HG03457 (cell line): ENCODE results near the gene MYEOV.

Source experiments
- ATAC-seq: cut with Tn5 transposase; IDR thresholded peaks from one replicate; pipeline ENCODE4 v1.9.1; 2021; ENCODE audit warnings: moderate number of reproducible peaks; ENCODE audit not compliant: unreplicated experiment

Gene MYEOV

DNA sequence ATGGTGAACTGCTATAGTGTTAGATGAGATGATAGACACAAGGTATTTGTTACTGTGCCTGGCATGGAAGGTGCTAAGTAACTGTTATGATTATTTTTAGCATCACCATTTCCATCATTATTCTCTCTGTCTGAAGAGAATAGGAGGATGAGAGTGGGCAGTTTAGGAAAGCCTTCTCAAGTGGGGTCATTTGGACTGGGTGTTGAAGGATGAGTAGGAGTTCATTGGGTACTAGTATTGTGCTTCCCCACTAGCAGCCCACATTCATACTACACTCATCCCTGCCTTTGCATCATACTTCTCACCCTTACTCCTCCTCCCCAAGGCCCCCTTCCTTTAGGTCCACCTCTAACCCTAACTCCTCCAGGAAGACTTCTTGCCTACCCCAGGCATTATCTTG lies 20.6 kb downstream of the MYEOV start:
- ATAC-seq: no peak

DNA sequence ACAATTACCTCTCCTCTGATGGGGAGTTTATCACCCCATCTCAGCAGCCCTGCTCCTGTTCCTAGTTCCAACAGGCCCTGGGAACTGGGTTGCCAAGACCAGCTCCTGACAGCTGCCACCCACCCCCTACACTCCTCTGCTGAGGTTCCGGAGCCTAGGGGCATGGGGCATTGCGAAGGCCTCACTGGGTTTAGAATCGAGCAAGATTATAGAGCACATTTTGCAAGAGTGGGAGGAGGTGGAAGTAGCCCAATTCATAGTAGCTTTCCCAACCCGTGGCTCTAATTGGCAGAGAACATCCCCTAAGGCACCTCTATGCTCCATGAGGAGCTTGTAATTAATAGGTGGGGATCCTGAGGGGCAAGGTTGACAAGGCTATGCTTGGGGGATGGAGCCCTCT lies 23.0 kb downstream of the MYEOV start:
- no peak for ATAC-seq

- ATAC-seq: no peak
Observed at GRCh38 chr11:69317401-69318092, 23.6 kb downstream of the MYEOV start.

- no peak for ATAC-seq
Observed at GRCh38 chr11:69318093-69318420, 24.1 kb downstream of the MYEOV start.

GRCh38 chr11:69319255-69320106 lies 25.5 kb downstream of the MYEOV start:
- ATAC-seq: no peak

GRCh38 chr11:69320326-69320725 lies 26.4 kb downstream of the MYEOV start:
- ATAC-seq: no peak

DNA sequence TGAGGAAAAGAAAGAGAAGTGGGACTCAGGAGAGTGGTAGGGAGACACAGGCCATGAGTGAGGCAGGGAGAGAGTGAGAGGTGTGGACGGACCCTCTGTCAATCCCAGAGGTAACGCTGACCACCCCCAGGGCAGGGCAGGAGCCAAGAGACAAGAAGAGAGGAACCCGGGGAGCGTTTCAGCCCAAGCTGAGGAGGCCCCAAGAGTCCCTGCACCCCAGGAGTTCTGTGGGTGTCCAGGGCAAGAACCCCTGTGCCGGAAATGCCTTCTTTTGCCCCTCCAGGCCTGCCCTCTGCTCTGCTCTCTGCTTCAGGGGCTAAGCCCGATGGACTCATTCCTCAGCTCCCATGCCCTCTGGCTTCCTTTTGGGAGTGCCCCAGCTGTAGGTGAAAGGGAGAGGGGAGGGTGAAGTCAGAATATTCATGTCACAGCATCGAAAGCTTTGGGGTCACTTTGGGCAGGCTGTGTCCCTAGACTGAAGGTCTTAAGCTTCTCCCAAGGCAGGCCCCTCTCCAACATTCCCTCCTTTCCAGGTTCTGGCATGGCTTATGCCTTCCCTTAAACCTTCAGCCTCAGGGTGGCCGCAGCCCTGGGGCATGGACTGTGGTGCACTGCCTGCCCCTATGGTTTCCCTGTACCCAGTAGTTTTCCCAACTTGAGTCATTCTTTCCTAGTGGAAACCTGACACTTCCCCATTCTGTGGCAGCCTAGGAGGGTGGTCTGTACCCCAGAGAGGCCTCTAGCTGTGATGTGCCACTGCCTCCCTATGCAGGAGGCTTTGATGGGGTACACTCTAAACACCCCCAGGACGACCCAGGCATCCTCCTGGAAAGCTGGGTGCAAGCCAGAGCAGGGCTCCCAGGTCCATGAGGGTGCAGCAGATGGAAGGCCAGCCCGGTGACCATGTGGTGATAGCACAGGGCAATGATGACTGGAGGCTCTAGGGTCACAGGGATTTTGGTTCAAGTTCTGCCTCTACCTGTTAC lies 27.1 kb downstream of the MYEOV start:
- no peak for ATAC-seq

GRCh38 chr11:69321877-69322361 lies 28.0 kb downstream of the MYEOV start:
- no peak for ATAC-seq

GRCh38 chr11:69325446-69325845 lies 31.5 kb downstream of the MYEOV start:
- no peak for ATAC-seq

DNA sequence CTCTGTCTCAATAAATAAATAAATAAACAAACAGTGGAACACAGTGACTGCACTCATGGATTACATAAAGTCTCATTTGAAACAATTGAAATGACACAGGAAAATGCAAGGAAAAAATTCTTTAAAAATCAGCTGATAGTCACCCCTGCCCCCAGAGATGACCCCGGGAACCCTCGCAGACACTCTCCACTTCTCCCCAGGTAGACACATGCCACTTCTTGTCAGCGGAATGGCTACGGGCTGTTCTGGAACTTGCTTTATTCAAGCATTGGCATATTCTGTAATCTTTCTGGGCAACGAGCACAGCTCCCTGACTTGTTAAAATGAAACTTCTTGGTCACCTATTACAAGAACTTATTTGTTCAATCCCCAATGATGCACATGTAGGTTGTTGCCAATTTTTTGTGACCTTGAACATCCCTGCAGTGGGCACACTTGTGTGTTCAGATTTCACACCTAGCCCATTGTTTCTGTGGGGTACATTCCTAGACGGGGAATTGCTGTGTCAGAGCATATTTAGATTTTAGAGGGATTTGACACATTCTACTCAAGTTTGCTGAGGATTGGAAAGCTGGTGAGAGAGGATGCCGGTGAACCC lies 32.8 kb downstream of the MYEOV start:
- ATAC-seq: no peak

- ATAC-seq: no peak
Observed at GRCh38 chr11:69327741-69328191, 33.8 kb downstream of the MYEOV start.

- no peak for ATAC-seq
Observed at GRCh38 chr11:69328231-69328630, 34.3 kb downstream of the MYEOV start.

DNA sequence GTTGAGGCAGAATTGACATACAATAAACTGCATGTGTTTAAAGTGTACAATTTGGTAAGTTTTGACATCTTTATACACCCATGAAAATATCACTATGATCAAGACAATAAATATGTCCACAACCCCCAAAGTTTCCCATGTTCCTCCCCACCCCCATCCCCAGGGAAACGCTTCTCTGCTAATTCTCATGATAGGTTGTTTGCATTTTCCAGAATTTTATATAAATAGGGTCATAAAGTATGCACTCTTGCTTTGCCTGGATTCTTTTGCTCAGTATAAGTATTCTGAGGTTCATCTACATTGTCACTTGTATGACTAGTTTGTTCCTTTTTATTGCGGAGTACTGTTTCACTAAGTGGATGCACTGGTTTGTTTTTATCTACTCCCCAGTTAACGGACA lies 35.6 kb downstream of the MYEOV start:
- ATAC-seq: no peak

DNA sequence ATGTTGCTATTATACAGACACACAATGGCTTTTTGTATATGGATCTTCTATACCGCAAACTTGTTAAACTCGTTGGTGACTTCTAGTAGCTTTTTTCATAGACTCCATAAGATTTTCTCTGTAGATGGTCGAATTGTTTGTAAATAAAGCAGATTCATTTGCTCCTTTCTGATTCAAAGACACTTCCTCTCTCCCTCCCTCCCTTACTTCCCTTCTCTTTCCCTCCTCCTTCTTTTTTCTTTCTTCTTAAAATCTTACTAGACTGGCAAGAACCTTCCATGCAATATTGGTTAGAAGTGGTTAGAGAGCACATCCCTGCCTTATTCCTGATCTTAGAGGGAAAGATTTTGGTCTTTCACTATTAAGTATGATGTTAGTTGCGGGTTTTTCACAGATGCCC lies 36.4 kb downstream of the MYEOV start:
- ATAC-seq: no peak

GRCh38 chr11:69333149-69333710 lies 39.3 kb downstream of the MYEOV start:
- ATAC-seq: no peak

DNA sequence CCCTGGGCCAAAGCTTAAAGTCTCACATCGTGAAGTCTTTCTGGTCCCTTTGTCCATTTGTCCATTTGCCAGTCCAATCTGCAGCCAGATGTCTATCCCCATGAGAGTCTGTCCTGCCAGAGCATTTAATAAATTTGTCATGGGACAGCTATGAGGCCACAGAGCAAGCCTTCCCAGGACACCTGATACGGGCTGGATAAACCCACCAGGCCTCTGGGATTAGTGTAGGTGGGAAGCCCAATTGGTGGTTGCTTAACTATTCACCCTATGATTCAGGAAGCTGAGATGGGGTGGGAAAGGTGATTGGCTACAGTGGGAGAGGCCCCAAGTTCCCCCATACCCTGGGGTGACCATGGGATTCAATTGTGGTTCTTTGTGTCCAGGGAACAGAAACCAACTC lies 39.9 kb downstream of the MYEOV start:
- no peak for ATAC-seq

DNA sequence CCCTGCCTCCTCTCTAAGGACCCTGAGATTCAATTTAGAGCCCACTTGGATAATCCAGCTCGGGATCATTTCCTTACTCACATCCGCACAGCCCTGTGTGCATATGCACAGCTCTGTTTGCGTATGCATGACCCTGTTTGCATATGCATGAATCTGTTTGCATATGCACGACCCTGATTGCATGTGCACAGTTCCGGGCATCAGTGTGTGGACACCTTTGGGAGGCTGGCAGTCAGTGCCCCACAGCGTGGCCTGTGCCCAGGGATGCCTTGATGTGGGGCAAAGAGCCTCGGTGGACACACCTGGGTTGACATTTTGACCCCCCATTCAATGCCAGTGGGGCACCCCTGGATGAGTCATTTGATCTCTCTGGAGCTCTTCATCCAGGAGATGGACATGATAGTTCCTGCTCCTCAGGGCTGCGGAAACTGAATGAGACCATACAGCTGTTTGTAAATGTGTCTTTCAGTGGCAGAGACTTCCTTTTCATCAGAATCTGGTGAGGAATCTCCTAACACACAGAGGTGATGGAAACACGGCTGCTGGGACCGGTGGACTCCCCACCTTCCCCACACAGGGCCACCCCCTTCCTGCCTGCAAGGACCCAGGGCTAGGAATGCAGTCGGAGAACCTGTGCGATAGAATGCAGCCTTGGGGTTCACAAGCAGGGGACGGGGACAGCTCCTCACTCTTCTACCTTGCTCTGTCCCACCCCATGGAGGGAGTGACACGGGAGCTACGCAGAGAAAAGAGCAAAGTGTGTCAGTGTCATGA lies 41.2 kb downstream of the MYEOV start:
- ATAC-seq: no peak

GRCh38 chr11:69335781-69336405 lies 41.9 kb downstream of the MYEOV start:
- no peak for ATAC-seq

DNA sequence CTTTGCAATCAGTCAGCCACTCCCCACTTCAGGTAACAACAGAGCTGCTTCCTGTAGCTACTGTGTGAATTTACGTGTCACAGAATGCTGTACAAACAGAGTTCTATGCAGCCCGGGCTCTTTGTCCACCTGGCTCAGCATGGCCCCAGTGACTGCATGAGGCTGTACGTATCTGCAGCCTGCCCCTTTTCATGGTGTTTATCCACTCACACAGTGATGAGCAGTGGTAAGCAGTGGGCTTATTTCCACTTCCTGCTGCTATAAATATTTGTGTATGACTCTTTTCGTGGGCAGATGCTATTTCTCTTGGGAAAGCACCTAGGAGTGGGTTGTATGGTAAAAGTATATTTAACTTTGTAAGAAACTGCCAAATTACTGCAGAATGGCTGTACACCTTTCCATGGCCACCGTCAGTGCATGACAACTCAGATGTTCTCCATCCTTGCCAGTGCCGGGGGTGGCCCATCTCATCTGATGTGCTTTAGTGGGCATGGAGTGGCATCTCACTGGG lies 43.3 kb downstream of the MYEOV start:
- no peak for ATAC-seq
